HepG2 (cell line): Measurements from ENCODE around the gene DENND4B. TPM values are rescaled to one million over a fixed set of nuclear protein-coding genes. Genes with fewer than 3 reads are reported as not detected.

Experiments used
- ATM ChIP-seq: fragments of 450-650 bp; IDR thresholded peaks from 2 replicates; pipeline ENCODE4 v1.7.1; 2017; ENCODE audit warnings: mild to moderate bottlenecking, borderline replicate concordance
- FOXJ3 ChIP-seq: sonication (generic); formaldehyde crosslinking; IDR thresholded peaks from 2 replicates; pipeline ENCODE4 v1.4.0; 2020; ENCODE audit warnings: missing genetic modification reagents, mild to moderate bottlenecking, borderline replicate concordance
- GFI1 ChIP-seq: sonication (generic); formaldehyde crosslinking; IDR thresholded peaks from 2 replicates; pipeline ENCODE4 v1.5.0; 2020; ENCODE audit warnings: missing genetic modification reagents, mild to moderate bottlenecking, borderline replicate concordance
- KAT2B ChIP-seq: fragments of 150-350 bp; IDR thresholded peaks from 2 replicates; pipeline ENCODE4 v1.6.1; 2014; ENCODE audit warnings: low read depth, low read length, borderline replicate concordance
- POGK ChIP-seq: sonication (generic); formaldehyde crosslinking; conservative IDR thresholded peaks from 2 replicates; pipeline ENCODE4 v1.8.0; 2022; ENCODE audit warnings: mild to moderate bottlenecking, moderate library complexity, missing genetic modification reagents
- REST ChIP-seq, 2 experiments: IDR thresholded peaks; 2 replicates each; pipeline ENCODE4 v1.6.1; 2011 to 2012; ENCODE audit warnings: low read length in 2 of 2, borderline replicate concordance in 1 of 2, low read depth in 1 of 2, mild to moderate bottlenecking in 1 of 2, moderate library complexity in 1 of 2
- SRSF1 ChIP-seq: fragments of 200-400 bp; formaldehyde crosslinking; optimal IDR thresholded peaks from 2 replicates; pipeline ENCODE3; 2017; ENCODE audit warnings: mild to moderate bottlenecking, low read depth, low read length, moderate library complexity
- STAT5B ChIP-seq: sonication (generic); formaldehyde crosslinking; IDR thresholded peaks from 2 replicates; pipeline ENCODE4 v1.4.0; 2020; ENCODE audit warnings: missing genetic modification reagents
- ZBTB14 ChIP-seq: sonication (generic); formaldehyde crosslinking; IDR thresholded peaks from 2 replicates; pipeline ENCODE4 v1.4.0; 2020; ENCODE audit warnings: missing genetic modification reagents
- ZFP1 ChIP-seq: IDR thresholded peaks from 2 replicates; pipeline ENCODE4 v1.6.1; 2016
- ZFP37 ChIP-seq: sonication (generic); formaldehyde crosslinking; IDR thresholded peaks from 2 replicates; pipeline ENCODE4 v1.4.0; 2020; ENCODE audit warnings: missing genetic modification reagents, borderline replicate concordance
- ZNF33A ChIP-seq: sonication (generic); formaldehyde crosslinking; IDR thresholded peaks from 2 replicates; pipeline ENCODE4 v1.5.1; 2020; ENCODE audit warnings: missing genetic modification reagents, mild to moderate bottlenecking, moderate library complexity, borderline replicate concordance
- ZNF382 ChIP-seq: sonication (generic); formaldehyde crosslinking; IDR thresholded peaks from 2 replicates; pipeline ENCODE4 v1.5.0; 2020; ENCODE audit warnings: missing genetic modification reagents, mild to moderate bottlenecking, borderline replicate concordance
- polyA plus RNA-seq, 8 experiments: library from polyadenylated mRNA; depleted of rRNA in 3 of 8; stranded (reverse) in 7 of 8; unstranded in 1 of 8; fragments of >200 nt; fragmentation: Illumina TruSeq in 4 of 8; extraction: Trizol in 4 of 8; gene quantifications; 2 replicates each; pipeline versions ENCODE4 v1.2.1 to v1.2.3, GENCODE V29; 2011 to 2016; ENCODE audit warnings: low read depth in 4 of 8, missing spikeins in 1 of 8, mixed read lengths in 1 of 8; ENCODE audit not compliant: insufficient read depth in 1 of 8
- total RNA-seq, 5 experiments: library from RNA; depleted of rRNA; stranded (reverse); fragments of >200 nt; fragmentation: Illumina TruSeq; extraction: Trizol; gene quantifications; 2 replicates each; pipeline ENCODE4 v1.2.3, GENCODE V29; 2016; ENCODE audit warnings: low read depth in 1 of 5
- TF ChIP-seq, protein P1 (sequence below): IDR thresholded peaks from 2 replicates; pipeline ENCODE4 v1.6.1; 2012; ENCODE audit warnings: low read length, improper control_type of control experiment
- TF ChIP-seq, protein P2 (sequence below): IDR thresholded peaks from 2 replicates; pipeline ENCODE4 v1.6.1; 2016; ENCODE audit warnings: missing biosample characterization, missing genetic modification reagents, low read depth

The DENND4B gene
- total and polyA plus RNA-seq, 2 of the 13 experiments (the other 11 are each of a cell fraction or from before 2014, with no cell fraction given): 15.1 to 20.3 TPM

DNA sequence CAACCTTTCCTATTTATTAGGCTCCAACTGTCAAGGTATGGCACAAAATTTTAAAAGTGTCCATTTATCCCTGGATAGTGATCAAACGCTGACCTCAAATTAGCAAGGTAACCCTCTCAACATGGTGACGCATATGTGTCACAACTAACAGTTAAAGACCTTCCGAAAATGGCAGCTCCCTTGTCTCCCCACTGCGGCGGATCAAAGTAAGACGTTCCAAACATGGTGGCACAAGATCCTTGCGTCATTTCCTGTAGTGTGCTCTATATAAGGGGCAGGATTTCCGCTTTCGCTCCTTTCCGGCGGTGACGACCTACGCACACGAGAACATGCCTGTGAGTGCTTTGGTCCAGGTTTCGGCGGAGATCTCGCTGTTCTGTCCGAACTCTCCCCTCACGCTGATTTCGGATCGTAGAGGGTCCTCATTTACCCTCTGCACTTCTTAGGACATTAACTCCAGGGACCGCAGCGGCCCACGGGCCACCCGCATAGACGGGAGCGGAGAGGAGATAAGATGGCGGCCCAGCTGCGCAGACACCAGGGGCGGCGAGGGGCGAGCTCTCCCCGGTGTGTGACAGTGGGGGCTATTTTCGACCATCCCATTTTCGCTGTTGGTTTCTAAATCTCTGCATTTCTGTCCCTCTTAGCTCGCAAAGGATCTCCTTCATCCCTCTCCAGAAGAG is 44.1 kb upstream of the DENND4B start, which contains the start of gene RPS27 (continued):
- peak in 1 of 2 experiments; percentile 69; a peak in 2 of 4 replicates for TF ChIP-seq REST (IDR thresholded peaks at IDR 0.05; ENCODE audit: borderline replicate concordance in 1 of 2, low read depth in 1 of 2, low read length in 2 of 2)
- TF ChIP-seq KAT2B: no peak
- TF ChIP-seq ATM: no peak
- peak; percentile 92 for TF ChIP-seq SRSF1
- TF ChIP-seq FOXJ3: peak; percentile 52; the same call in 1 of the 2 replicates
- TF ChIP-seq, protein P1, sequence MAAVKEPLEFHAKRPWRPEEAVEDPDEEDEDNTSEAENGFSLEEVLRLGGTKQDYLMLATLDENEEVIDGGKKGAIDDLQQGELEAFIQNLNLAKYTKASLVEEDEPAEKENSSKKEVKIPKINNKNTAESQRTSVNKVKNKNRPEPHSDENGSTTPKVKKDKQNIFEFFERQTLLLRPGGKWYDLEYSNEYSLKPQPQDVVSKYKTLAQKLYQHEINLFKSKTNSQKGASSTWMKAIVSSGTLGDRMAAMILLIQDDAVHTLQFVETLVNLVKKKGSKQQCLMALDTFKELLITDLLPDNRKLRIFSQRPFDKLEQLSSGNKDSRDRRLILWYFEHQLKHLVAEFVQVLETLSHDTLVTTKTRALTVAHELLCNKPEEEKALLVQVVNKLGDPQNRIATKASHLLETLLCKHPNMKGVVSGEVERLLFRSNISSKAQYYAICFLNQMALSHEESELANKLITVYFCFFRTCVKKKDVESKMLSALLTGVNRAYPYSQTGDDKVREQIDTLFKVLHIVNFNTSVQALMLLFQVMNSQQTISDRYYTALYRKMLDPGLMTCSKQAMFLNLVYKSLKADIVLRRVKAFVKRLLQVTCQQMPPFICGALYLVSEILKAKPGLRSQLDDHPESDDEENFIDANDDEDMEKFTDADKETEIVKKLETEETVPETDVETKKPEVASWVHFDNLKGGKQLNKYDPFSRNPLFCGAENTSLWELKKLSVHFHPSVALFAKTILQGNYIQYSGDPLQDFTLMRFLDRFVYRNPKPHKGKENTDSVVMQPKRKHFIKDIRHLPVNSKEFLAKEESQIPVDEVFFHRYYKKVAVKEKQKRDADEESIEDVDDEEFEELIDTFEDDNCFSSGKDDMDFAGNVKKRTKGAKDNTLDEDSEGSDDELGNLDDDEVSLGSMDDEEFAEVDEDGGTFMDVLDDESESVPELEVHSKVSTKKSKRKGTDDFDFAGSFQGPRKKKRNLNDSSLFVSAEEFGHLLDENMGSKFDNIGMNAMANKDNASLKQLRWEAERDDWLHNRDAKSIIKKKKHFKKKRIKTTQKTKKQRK: no peak
- TF ChIP-seq ZNF382 (CRISPR knock-in tag): no peak
- TF ChIP-seq GFI1 (CRISPR knock-in tag): no peak
- no peak for TF ChIP-seq ZBTB14 (CRISPR knock-in tag)
- TF ChIP-seq ZFP1 (CRISPR knock-in tag): peak; percentile 63; the same call in 1 of the 2 replicates
- 0 out of 2 replicates have a peak, but pooled peaks have one; percentile 78 for TF ChIP-seq ZFP37
- TF ChIP-seq, protein P2, sequence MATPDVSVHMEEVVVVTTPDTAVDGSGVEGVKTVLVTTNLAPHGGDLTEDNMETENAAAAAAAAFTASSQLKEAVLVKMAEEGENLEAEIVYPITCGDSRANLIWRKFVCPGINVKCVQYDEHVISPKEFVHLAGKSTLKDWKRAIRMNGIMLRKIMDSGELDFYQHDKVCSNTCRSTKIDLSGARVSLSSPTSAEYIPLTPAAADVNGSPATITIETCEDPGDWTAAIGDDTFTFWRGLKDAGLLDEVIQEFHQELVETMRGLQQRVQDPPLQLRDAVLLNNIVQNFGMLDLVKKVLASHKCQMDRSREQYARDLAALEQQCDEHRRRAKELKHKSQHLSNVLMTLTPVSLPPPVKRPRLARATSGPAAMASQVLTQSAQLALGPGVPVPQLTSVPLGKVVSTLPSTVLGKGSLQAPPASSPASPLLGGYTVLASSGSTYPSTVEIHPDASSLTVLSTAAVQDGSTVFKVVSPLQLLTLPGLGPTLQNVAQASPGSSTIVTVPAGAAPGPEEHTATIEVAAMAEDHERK (CRISPR knock-in tag): peak; percentile 26; the same call in 1 of the 2 replicates
- no peak; the same call in 1 of the 2 replicates for TF ChIP-seq STAT5B (CRISPR knock-in tag)
- TF ChIP-seq ZNF33A (CRISPR knock-in tag): 0 out of 2 replicates have a peak, but pooled peaks have one; percentile 67
- peak; percentile 74 for TF ChIP-seq POGK (CRISPR knock-in tag)
